Calu3 (cell line): ENCODE data around the gene TNRC6C. TPM values are rescaled to one million over a fixed set of nuclear protein-coding genes. Genes with fewer than 3 reads are reported as not detected.
"Not testable (repeated sequence)": the region's sequence is repeated elsewhere in the genome, so short reads cannot be mapped to it uniquely, and the experiment has no call there.

ENCODE experiments used
- BruUV-seq: library from RNA; stranded (reverse); fragments of 400-500 nt; replicated peaks from 2 replicates; lab custom pipeline; 2021; lab: Mats Ljungman, UMichigan
- CTCF ChIA-PET: fragments of 300-600 bp; sonication (Branson Sonifier 250); formaldehyde crosslinking; loops from one replicate; lab custom pipeline; 2022; ENCODE audit warnings: antibody characterized with exemption; lab: Charles Lee
- DNase-seq: peaks from one replicate; pipeline ENCODE4 v3.0.0; 2022
- H3K27ac Mint-ChIP-seq: one replicate; pipeline ENCODE4 v1.8.0; 2022; ENCODE audit warnings: mixed read lengths; ENCODE audit not compliant: unreplicated experiment
- H3K27me3 Mint-ChIP-seq: one replicate; pipeline ENCODE4 v1.8.0; 2022; ENCODE audit warnings: mixed read lengths; ENCODE audit not compliant: unreplicated experiment
- H3K36me3 Mint-ChIP-seq: one replicate; pipeline ENCODE4 v1.8.0; 2022; ENCODE audit warnings: mild to moderate bottlenecking, moderate library complexity, mixed read lengths; ENCODE audit not compliant: insufficient read depth, unreplicated experiment
- H3K4me1 Mint-ChIP-seq: one replicate; pipeline ENCODE4 v1.8.0; 2022; ENCODE audit warnings: mild to moderate bottlenecking, low read depth, mixed read lengths; ENCODE audit not compliant: unreplicated experiment
- H3K4me3 Mint-ChIP-seq: one replicate; pipeline ENCODE4 v1.8.0; 2022; ENCODE audit warnings: mild to moderate bottlenecking, low read depth, moderate library complexity, mixed read lengths; ENCODE audit not compliant: unreplicated experiment
- H3K9me3 Mint-ChIP-seq: one replicate; pipeline ENCODE4 v1.8.0; 2022; ENCODE audit warnings: low read depth, mixed read lengths; ENCODE audit not compliant: unreplicated experiment
- CTCF ChIP-seq: fragments of 200-600 bp; IDR thresholded peaks from one replicate; pipeline ENCODE4 v1.8.0; 2022; ENCODE audit warnings: antibody characterized with exemption; ENCODE audit not compliant: unreplicated experiment
- intact Hi-C: fragments of 100-400 bp; cut with micrococcal nuclease; formaldehyde crosslinking; loops from one replicate; pipeline ENCODE4 v1.10.0; 2022; ENCODE audit not compliant: unreplicated experiment
- total RNA-seq: library from RNA; stranded (reverse); gene quantifications from 2 replicates; pipeline ENCODE4 v1.2.3, GENCODE V29; 2022

Gene TNRC6C
- total RNA-seq, 1 experiment from 2014 or later, result 18.2 TPM

DNA sequence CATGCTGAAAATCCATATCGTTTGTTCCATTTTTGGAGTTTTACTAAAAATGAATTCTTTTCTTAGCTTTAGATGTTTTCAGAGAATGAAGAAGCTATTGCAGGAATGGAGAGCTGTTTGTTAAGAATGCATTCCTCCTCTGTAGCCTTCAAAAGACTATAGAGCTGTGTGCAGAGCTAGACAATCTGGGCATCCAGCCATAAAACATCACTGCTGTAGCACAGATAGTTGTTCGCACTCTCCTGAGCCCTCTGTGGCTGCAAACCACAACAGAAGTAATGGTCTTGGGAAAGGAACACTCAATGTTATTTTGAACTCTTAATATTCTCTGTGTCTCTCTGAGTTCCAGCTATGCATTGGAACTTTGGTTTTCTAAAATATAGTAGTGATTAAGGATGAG is 4.9 kb downstream of the TNRC6C start:
- DNase-seq, result no peak
- no peak overlapping the region for H3K27ac Mint-ChIP-seq
- peaks cover 16% of the 10 kb centered on the region for H3K27me3 Mint-ChIP-seq
- H3K4me1 Mint-ChIP-seq, result no peaks in the 10 kb centered on the region
- no TSS peak for BruUV-seq
- no peak for TF ChIP-seq CTCF
- H3K4me3 Mint-ChIP-seq, result no peak overlapping the region
- no peaks in the 10 kb centered on the region for H3K9me3 Mint-ChIP-seq
- H3K36me3 Mint-ChIP-seq, result peaks cover 13% of the 10 kb centered on the region
- intact Hi-C loops, result no loop called here
- CTCF ChIA-PET, result interaction anchor here (0.6 kb wide), 1 partner anchor 8 kb away, joined by 4 read pairs; no protein-coding TSS in a partner anchor

DNA sequence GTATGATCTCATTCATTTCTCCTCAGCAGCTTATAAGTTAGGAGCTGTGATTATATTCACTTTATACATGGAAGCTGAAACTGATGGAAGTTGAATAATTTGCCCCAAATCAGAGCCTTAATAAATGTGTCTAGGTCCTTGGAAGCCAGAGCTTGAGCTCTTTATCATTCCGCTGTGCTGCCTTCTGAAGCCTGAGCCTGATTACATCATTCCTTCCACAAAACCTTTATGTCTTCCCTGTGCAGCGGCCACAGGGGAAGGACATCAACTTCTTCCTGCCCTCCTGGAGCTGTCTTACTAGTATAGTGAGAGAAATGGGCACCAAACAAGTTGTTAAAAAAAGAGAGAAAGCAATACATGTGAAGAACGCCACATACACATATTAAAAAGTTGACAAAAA is 6.8 kb downstream of the TNRC6C start:
- TF ChIP-seq CTCF, result no peak
- Mint-ChIP-seq H3K27ac (no peak overlapping the region), H3K9me3 (no peaks in the 10 kb centered on the region), H3K27me3 (peaks cover 1% of the 10 kb centered on the region), H3K4me3 (no peak overlapping the region), H3K36me3 (no peaks in the 10 kb centered on the region), H3K4me1 (no peaks in the 10 kb centered on the region)
- intact Hi-C loops, result no loop called here
- CTCF ChIA-PET, result no interaction called here
- no peak for DNase-seq
- BruUV-seq, result no TSS peak

- no peaks in the 10 kb centered on the region for H3K4me1 Mint-ChIP-seq
- DNase-seq, result no peak
- H3K9me3 Mint-ChIP-seq, result no peaks in the 10 kb centered on the region
- intact Hi-C loops, result no loop called here
- CTCF ChIA-PET, result no interaction called here
- BruUV-seq, result no TSS peak
- H3K36me3 Mint-ChIP-seq, result no peaks in the 10 kb centered on the region
- no peaks in the 10 kb centered on the region for H3K27me3 Mint-ChIP-seq
- H3K4me3 Mint-ChIP-seq, result no peak overlapping the region
- TF ChIP-seq CTCF, result no peak
- no peak overlapping the region for H3K27ac Mint-ChIP-seq
Measured at GRCh38 chr17:77966476-77966875, 8.0 kb downstream of the TNRC6C start.

GRCh38 chr17:77968788-77969187 is 10.3 kb downstream of the TNRC6C start:
- intact Hi-C loops, result no loop called here

DNA sequence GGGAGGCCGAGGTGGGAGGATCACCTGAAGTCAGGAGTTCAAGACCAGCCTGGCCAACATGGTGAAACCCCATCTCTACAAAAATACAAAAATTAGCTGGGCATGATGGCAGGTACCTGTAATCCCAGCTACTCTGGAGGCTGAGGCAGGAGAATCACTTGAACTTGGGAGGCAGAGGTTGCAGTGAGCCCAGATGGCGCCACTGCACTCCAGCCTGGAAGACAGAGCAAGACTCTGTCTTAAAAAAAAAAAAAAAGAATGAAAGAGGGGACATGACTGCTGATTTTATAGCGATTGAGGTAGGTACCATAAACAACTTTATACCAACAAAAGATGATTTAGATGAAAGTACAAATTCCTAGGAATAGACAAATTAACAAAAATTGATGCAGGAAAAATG is 13.8 kb downstream of the TNRC6C start:
- CTCF ChIA-PET, result interaction anchor here (0.7 kb wide), 1 partner anchor 9 kb away, joined by 4 read pairs; no protein-coding TSS in a partner anchor

More at GRCh38 chr17:77968788-77969187, 10.3 kb downstream of the TNRC6C start:
- no peaks in the 10 kb centered on the region for H3K9me3 Mint-ChIP-seq
- H3K27ac Mint-ChIP-seq, result no peak overlapping the region
- no peaks in the 10 kb centered on the region for H3K36me3 Mint-ChIP-seq
- H3K4me3 Mint-ChIP-seq, result no peak overlapping the region
- no TSS peak for BruUV-seq
- no peak for DNase-seq
- no peak for TF ChIP-seq CTCF
- no peaks in the 10 kb centered on the region for H3K4me1 Mint-ChIP-seq
- H3K27me3 Mint-ChIP-seq, result no peaks in the 10 kb centered on the region
- CTCF ChIA-PET, result no interaction called here

More for the DNA sequence above, 13.8 kb downstream of the TNRC6C start:
- BruUV-seq, H3K4me1 Mint-ChIP-seq, DNase-seq, intact Hi-C loops, H3K27ac Mint-ChIP-seq, H3K36me3 Mint-ChIP-seq, H3K9me3 Mint-ChIP-seq, H3K27me3 Mint-ChIP-seq, H3K4me3 Mint-ChIP-seq: not testable (repeated sequence)
